Stimulated activated CD4-positive, alpha-beta T cell treated with anti-CD3 and anti-CD28 coated beads, Interleukin-2, amount 100 ng/mL, for 48 hours (primary cell): ENCODE results near the gene OXCT2.
"Not testable (repeated sequence)": the region's sequence is repeated elsewhere in the genome, so short reads cannot be mapped to it uniquely, and the experiment has no call there.

ENCODE experiments used
- DNase-seq, 2 donors: peaks; one replicate each; pipeline ENCODE4 v3.0.0-alpha.2; 2020

Gene OXCT2

GRCh38 chr1:39787108-39787375 is 15.9 kb upstream of the OXCT2 start:
- DNase-seq: not testable (repeated sequence)

GRCh38 chr1:39786303-39787107 is 15.4 kb upstream of the OXCT2 start:
- not testable (repeated sequence) for DNase-seq

GRCh38 chr1:39782685-39783084 is 11.5 kb upstream of the OXCT2 start:
- DNase-seq: not testable (repeated sequence)

DNA sequence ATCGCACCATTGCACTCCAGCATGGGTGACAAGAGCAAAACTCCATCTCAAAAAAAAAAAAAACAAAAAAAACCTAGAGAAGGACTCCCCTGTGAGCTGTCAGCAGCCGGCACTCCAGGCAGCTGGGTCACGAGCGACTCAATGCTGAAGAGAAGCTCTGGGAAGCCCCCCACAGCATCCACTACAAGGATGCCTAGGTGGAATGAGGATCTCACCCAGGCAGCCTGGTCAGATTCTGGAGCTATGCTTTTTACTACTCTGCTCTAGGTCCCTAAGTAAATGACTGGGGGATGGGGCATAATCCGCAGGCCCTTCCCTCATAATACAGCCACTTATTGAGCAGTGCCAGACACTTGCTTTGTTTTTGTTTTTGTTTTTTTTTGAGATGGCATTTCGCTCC is 11.0 kb upstream of the OXCT2 start:
- no peak for DNase-seq

DNA sequence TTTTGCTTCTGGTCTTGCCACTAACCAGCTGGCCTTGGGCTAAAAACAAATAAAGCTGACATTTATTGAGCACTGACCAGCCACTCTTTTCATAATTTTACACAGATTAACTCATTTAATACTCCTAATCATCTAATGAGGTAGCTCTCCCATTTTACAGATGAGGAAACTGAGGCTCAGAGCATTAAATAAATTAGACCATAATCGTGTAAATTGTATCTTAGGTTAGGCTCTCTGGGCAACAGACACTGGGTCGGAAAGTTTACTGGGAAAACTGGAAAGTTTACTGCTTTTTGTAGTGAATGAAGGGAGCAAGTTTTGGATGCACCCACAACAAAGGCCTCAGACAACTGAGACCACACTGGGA is 10.2 kb upstream of the OXCT2 start:
- no peak for DNase-seq

GRCh38 chr1:39779821-39780220 is 8.7 kb upstream of the OXCT2 start:
- DNase-seq: no peak

DNA sequence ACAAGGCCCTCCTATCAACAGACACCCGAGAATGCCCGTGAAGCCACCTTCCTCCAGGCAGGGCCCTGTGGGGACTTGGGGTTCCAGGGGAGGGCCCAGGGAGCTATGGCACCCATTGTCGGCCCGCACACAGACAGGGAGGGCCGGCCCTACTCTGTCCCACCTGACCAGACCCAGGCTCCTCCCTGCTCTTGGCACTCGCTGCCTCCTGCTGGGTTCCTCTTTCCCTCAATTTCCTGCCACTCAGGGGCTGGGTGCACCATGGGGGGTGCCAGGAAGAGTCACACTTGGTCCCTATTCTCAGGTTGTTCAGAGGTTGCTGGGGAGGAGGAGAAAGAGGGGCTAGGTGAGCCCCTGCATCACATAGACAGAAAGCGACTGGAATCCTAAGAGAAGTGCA is 8.0 kb upstream of the OXCT2 start:
- no peak for DNase-seq

GRCh38 chr1:39778463-39779099 is 7.4 kb upstream of the OXCT2 start:
- not testable (repeated sequence) for DNase-seq

GRCh38 chr1:39777896-39778295 is 6.7 kb upstream of the OXCT2 start:
- DNase-seq: not testable (repeated sequence)

- DNase-seq: no peak
These were observed 6.2 kb upstream of the OXCT2 start for GRCh38 chr1:39777306-39777705.

DNA sequence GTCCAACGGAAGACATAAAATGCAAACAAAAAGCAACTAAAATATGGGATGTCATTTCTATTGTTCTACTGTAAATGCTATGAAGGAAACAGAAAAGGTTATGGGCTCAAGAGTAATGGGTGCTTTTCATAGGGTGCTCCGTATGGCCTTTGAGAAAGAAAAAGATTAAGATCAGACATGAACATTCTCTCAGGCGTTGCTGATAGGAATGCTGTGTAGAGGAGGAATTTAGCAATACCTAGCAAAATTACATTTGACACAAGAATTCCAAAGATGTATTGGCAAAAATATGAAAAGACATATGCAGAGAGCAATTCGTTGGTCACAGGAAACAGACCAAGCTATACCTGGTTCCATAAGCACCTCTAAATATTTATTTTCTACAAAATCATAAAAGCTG is 5.7 kb upstream of the OXCT2 start:
- DNase-seq: no peak

DNA sequence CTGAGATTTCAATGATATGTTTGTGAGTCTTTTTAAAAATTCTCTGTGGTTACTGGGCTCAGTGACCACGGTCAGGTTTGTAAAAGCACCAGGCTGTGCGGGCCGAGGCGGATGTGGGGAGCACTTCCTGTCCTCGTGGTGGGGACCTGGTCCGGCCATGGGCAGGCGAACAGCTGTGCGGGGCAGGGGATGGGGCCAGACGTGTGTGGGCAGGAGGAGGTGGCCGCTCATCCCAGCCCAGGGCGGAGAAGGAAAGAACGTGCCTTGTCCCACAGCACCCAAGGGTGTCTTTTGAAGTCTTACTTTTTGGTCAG is 5.2 kb upstream of the OXCT2 start:
- DNase-seq: no peak

- not testable (repeated sequence) for DNase-seq
These were observed 4.7 kb upstream of the OXCT2 start for GRCh38 chr1:39775676-39776399.

- DNase-seq: not testable (repeated sequence)
These were observed 4.0 kb upstream of the OXCT2 start for GRCh38 chr1:39775141-39775540.

- DNase-seq: not testable (repeated sequence)
These were observed 2.3 kb upstream of the OXCT2 start for GRCh38 chr1:39773369-39773979.

GRCh38 chr1:39770100-39771021 is 787 bp downstream of the OXCT2 start:
- not testable (repeated sequence) for DNase-seq

- not testable (repeated sequence) for DNase-seq
These were observed 1.6 kb downstream of the OXCT2 start for GRCh38 chr1:39769502-39769901.

DNA sequence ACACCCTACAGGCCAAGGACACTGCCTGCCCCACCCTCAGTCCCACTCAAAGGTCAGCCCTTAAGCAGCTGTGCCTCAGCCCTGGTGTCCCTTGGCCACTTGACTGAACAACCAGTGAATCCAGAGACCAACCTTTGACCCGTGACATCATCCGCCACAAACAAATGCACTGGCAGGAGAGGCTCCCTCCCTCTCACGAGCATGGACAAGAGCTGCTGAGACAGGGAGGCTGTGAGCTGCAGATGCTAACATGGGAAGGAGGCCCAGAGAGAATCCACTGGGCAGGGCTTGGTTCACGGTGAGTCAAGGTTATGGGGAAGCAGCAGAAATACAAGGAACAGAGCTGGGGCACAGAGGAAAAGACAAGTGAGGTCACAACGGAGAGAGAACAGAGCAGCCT is 4.7 kb downstream of the OXCT2 start:
- DNase-seq: not testable (repeated sequence)

DNA sequence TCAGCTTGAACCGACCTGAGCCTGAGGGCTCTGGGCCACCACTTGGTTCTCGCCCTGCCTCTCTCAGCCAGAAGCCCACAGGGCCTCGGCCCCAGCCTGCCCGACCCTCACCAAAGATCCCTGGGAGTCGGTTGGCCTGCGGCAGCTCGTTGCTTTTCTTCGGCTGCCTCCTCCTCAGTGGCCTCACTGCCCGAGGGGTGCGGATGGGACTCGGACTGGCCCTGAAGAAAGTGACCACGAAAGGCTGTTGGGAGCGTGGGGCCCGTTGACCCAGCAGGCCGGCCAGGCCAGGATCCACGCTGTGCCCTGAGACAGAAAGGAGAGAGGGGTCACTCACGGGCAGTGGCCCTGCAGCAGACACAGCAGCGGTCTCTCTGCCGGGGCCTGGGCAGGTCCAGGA is 6.6 kb downstream of the OXCT2 start:
- DNase-seq: not testable (repeated sequence)

GRCh38 chr1:39763619-39764374 is 7.4 kb downstream of the OXCT2 start:
- not testable (repeated sequence) for DNase-seq

GRCh38 chr1:39762550-39763540 is 8.3 kb downstream of the OXCT2 start:
- no peak for DNase-seq
